Stimulated activated CD8-positive, alpha-beta memory T cell treated with anti-CD3 and anti-CD28 coated beads, Interleukin-7, amount 100 ng/mL, for 24 hours (primary cell): Measurements from ENCODE around the gene CARNS1.
"Not testable (repeated sequence)": the region's sequence is repeated elsewhere in the genome, so short reads cannot be mapped to it uniquely, and the experiment has no call there.

Source experiments
- DNase-seq: peaks from one replicate; pipeline ENCODE4 v3.0.0-alpha.2; 2020; ENCODE audit warnings: low read depth

Gene CARNS1

DNA sequence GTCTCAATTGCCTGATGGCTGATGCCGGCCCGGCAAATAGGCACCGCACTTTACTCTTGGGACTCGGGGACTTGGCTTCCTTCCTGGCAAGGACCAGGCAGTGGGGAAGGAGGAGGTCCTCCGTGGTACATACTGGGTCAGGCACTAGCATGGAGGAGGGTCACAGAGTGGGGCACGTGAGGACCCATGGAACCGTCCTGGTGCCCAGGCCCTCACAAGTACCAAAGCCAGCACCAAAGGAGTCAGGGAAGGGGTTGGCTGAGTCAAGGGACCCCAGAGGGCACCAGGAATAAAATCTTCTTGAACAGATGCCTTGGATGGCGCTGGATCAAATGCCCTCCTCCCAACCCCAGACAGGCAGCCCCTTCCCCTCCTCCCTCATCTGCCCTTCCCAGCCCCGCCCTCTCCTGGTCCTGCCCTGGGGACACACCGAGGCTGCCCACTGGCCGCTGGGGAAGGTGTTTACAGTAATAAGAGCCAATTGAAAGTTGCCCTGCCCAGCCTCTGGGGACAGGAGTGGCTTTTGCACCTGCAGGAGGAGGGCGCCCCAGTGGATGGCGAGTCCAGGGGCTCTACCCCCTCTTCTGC is 5.6 kb upstream of the CARNS1 start:
- DNase-seq = no peak

DNA sequence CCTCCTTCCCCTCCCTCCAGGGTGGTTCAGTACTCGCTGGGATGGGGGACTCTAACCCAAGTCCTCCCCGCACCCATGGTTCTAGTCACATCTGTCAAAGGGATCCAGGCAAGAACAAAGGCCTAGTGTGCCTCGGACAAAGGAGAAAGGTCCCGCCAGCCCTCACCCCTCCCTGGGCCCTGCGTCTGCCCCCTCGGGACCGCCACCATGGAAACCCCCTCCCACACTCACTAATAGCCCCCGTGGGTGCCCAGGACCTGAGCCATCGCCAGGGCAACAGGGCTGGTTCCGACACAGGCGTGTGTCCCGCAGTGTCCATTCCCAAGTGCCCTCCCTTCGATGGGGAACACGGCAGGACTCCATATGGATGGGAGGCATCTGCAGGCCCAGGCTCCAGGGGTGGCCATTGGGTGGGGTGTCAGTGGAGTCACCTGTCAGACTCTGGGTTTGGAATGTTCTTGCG is 5.1 kb upstream of the CARNS1 start:
- no peak for DNase-seq

- DNase-seq = no peak
Measured at GRCh38 chr11:67410984-67411784, 4.3 kb upstream of the CARNS1 start.

GRCh38 chr11:67411785-67412152 is 3.7 kb upstream of the CARNS1 start:
- no peak for DNase-seq

DNA sequence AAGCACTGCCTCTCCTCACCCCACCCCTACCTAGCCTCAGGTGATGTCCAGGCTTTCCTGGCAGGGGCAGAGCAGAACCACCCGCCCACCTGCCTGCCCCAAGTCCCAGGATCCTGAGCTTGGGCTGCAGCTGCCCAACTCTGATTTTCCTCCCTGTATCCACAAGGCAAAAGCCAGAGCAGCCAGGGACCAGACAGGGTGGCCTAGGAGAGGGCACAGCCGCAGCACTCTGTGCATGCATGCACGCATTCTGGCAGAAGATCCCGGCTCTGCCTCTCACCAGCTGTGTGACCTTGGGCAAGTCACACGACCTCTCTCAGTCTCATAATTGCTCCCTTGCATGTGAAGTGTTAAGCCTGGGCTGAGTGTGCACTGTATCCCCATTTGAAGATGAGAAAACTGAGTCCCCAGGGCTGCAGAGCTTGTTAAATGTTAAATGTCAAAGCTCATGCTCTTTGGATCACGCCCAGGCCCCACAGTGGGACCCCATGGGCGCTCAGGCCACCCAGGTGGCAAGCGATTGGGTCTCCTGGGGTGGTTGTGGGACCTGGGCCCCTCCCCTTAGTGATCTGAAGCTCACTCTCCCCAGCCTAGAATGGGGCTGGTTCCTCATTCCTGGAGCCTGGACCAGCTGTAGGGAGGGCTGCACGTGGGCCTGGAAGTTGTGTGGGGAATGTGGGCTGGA is 2.8 kb upstream of the CARNS1 start:
- no peak for DNase-seq

DNA sequence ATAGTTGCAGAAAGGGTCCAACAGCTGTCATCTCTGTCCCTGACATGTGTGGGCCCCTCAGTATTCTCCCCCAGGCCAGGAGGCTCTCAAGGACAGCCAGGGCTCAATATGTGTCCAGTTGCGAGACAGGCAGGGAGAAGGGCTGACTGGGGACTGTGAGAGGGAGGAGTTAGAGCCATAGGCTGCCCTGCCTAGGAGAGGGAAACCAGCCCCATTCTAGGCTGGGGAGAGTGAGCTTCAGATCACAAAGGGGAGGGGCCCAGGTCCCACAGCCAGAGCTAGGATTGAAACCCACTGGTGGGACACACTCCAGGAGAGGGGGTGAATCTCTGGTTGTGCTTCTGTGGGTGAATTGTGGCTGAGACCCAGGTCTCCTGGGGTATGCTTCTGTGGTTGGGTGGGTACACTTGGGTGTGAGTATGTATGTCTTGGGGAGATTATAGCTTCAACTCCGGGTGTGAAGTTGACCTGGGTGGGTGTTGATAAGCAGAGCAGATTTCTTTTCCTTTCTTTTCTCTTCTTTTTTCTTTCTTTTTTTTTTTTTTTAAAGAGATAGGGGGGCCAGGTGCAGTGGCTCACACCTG is 2.1 kb upstream of the CARNS1 start:
- no peak for DNase-seq

DNA sequence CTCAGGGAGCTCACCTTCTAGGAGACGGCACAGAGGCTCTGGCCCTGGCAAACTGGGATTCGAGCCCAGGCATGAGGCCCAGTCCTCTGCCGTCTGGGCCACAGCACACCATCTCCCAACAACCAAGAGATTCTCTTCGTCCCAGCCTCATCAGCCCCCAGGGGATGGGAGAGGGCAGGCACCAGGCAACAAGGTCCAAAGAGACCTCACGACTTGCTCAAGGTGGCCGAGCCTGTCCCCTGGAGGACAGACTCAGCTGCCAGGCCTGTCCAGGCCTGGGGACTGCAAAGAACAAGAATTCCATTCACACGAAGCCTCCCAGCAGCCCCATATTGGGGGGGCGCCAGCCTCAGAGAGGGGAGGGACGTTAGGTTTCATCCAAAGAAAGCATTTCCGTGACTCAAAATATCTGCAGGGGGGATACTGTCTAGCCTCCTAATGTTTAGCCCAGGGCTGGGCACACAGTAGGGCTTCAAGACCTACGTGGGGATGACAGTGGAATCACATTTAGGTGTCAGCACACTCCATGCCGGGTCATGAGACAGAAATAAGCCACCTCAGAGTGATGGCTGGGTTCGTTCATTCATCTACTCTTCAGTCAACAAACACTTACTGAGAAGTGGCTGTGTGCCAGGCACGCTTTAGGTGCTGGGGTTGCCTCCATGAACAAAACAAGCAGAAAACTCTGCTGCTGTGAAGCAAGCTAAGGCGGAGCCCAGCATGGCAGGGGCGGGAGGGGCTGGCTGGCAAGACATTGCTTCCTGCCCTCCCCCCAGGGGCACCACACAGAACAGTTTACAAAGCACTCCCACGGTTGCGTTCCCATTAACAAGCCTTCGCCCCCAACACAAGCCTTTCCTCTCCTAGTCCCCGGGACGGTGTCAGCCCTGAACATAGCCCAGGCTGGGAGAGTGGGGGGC is 1.2 kb downstream of the CARNS1 start:
- no peak for DNase-seq

GRCh38 chr11:67417425-67417824 is 1.9 kb downstream of the CARNS1 start:
- DNase-seq = no peak

DNA sequence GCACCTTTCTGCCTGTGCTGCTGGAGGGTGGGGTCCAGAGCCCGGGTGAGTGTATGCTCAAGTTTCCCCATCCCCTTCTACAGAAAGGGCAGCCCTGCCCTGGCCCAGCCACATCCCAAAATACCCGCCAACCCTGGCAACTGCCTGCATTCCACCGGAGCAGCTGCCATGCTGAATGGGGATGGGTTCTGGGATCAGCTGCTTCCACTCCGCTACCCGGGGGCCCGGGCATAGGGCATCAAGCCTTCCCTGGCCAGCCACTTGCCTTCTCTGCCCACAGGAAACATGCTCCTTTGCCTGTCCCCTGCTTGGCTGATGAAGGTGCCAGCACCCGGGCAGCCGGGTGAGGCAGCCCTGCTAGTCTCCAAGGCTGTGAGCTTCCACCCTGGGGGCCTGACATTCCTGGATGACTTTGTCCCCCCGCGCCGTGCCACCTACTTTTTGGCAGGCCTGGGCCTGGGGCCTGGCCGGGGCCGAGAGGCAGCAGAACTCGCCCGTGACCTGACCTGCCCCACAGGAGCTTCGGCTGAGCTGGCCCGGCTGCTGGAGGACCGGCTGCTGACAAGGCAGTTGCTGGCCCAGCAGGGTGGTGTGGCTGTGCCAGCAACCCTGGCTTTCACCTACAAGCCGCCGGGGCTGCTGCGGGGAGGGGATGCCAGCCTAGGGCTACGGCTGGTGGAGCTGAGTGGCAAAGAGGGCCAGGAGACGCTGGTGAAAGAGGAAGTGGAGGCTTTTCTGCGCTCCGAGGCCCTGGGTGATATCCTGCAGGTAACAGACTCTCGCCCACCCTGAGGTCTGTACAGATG is 3.2 kb downstream of the CARNS1 start:
- no peak for DNase-seq

GRCh38 chr11:67419325-67420049 is 4.0 kb downstream of the CARNS1 start:
- DNase-seq = no peak

DNA sequence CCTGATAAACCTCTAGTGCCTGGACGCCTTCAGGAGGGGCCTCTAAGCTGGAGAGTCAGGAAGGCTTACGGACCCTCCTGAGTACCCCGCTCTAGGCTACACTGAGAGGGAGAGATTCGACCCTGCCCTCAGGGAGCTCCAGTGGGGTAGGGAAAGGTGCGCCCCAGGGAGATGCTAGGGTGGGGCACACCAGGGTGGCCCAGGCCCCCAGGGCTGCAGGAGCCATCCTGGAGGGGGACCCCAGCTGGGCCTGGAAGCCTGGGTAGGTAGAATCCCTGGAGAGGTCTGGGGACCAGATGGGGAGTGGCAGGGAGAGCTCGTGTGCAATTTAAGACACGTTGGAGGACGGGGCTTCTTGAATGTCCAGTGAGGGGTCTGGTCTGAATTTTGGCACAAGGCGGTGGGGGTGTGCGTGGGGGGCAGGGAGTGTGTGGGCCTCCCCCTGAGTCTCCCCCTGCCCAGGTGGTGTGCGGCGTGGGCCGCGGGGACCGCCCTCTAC is 4.7 kb downstream of the CARNS1 start:
- no peak for DNase-seq

- peak; percentile 97 for DNase-seq
Measured at GRCh38 chr11:67420646-67421429, 5.4 kb downstream of the CARNS1 start.

DNA sequence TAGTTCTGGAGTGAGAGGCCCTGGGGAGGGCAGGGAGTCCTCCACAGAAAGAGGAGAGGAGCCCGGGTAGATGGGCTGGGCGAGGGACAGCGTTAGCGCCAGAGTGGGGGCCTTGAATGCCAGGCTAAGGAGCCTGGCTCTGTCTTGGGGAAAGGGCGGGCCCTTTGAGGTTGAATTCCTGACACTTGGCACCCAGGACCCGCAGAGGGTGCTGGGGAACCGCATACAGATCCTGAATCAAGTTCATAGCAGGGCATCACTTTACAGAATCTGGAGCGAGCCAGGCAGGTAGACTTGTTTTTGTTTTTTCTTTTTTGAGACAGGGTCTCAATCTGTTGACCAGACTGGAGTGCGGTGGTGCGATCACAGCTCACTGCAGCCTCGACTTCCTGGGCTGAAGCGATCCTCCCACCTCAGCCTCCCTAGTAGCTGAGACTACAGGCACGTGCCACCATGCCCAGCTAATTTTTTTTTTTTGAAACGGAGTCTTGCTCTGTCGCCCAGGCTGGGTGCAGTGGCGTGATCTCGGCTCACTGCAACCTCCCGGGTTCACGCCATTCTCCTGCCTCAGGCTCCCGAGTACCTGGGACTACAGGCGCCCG is 6.1 kb downstream of the CARNS1 start:
- no peak for DNase-seq

DNA sequence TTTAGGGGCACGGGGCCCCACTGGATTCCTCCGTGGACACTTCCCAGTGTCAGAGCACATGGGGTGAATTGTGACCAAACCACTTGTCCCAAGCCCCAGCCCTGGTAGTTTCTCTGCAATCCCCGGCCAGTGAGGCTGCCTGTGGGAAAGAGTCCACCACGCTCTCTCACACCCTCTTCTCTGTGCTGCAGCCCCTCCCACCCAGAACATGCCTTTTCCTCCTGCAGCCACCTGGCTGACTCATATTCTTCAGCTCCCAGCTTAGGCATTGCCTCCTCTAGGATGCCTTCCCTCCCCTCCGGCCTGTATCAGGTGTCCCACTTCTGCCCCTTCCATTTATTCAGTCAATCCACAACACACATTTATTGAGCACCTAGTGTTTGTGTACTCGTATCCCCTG is 7.4 kb downstream of the CARNS1 start:
- no peak for DNase-seq

- no peak for DNase-seq
Measured at GRCh38 chr11:67423466-67423865, 8.0 kb downstream of the CARNS1 start.

GRCh38 chr11:67423891-67424613 is 8.6 kb downstream of the CARNS1 start:
- no peak for DNase-seq

DNA sequence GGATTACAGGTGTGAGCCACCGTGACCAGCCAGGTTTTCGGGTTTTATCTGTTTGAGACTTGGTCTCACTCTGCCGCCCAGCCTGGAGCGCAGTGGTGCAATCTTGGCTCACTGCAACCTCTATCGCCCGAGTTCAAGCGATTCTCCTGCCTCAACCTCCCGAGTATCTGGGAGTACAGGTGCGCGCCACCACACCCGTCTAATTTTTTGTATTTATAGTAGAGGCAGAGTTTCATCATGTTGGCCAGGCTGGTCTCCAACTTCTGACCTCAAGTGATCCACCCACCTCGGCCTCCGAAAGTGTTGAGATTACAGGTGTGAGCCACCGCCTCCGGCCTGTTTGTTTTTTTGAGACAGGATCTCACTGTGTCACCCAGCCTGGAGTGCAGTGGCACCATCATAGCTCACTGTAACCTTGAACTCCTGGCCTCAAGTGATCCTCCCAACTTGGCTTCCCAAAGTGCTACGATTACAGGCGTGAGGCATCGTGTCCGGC is 11.9 kb downstream of the CARNS1 start:
- not testable (repeated sequence) for DNase-seq
